ENCODE results near the gene BTD.

DNA sequence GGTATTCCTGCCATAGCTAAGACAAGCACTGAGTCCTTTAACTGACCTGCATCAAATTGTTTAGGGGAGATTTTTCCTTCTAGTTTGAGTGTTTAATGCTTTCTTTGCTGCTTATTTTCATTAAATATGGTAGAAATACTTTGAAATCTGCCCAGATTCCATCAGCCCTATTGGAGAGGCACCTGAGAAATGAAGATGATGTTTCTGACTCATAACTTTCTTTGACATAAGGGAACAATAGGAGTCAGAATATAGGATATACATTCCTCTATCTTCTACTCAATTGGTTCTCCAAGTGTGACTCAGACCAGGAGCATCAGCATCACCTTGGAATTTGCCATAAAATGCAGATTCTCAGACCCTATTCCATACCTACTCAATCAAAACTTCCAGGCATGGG is 27.4 kb downstream of the BTD start:
- TF ChIP-seq, protein P1, sequence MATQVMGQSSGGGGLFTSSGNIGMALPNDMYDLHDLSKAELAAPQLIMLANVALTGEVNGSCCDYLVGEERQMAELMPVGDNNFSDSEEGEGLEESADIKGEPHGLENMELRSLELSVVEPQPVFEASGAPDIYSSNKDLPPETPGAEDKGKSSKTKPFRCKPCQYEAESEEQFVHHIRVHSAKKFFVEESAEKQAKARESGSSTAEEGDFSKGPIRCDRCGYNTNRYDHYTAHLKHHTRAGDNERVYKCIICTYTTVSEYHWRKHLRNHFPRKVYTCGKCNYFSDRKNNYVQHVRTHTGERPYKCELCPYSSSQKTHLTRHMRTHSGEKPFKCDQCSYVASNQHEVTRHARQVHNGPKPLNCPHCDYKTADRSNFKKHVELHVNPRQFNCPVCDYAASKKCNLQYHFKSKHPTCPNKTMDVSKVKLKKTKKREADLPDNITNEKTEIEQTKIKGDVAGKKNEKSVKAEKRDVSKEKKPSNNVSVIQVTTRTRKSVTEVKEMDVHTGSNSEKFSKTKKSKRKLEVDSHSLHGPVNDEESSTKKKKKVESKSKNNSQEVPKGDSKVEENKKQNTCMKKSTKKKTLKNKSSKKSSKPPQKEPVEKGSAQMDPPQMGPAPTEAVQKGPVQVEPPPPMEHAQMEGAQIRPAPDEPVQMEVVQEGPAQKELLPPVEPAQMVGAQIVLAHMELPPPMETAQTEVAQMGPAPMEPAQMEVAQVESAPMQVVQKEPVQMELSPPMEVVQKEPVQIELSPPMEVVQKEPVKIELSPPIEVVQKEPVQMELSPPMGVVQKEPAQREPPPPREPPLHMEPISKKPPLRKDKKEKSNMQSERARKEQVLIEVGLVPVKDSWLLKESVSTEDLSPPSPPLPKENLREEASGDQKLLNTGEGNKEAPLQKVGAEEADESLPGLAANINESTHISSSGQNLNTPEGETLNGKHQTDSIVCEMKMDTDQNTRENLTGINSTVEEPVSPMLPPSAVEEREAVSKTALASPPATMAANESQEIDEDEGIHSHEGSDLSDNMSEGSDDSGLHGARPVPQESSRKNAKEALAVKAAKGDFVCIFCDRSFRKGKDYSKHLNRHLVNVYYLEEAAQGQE (IDR thresholded peaks at IDR 0.05; ENCODE audit: insufficient read depth in 1 of 2, low read depth in 2 of 2, low read length in 2 of 2), result no peak
- TF ChIP-seq SIN3A (IDR thresholded peaks at IDR 0.05; ENCODE audit: borderline replicate concordance, insufficient read depth, low read length) (no peak), FOXP2 (optimal IDR thresholded peaks at IDR 0.05; ENCODE audit: borderline replicate concordance, extremely low read depth, extremely low read length, insufficient read depth) (no peak), POLR2AphosphoS5 (IDR thresholded peaks at IDR 0.05; ENCODE audit: low read depth, low read length) (no peak), TAF1 (IDR thresholded peaks at IDR 0.05; ENCODE audit: borderline replicate concordance, insufficient read depth, low read length) (no peak)
